Testis (tissue), 2 donors: ENCODE data around the gene AMPD3.

Experiments
- CTCF ChIP-seq, 3 experiments: fragments of 450-650 bp in 2 of 3; fragments of 200-600 bp in 1 of 3; sonication (generic) in 1 of 3; IDR thresholded peaks; one replicate each; pipeline ENCODE4 v1.5.1; 2016 to 2019; ENCODE audit warnings: antibody characterized with exemption in 3 of 3, mild to moderate bottlenecking in 2 of 3, moderate library complexity in 1 of 3
- POLR2A ChIP-seq: fragments of 450-650 bp; IDR thresholded peaks from one replicate; pipeline ENCODE4 v1.6.1; 2017; ENCODE audit warnings: antibody characterized with exemption, mild to moderate bottlenecking, moderate library complexity

GRCh38 chr11:10477690-10478046 lies 22.6 kb downstream of the AMPD3 start:
- no peak for TF ChIP-seq POLR2A
- no peak for TF ChIP-seq CTCF (IDR thresholded peaks at IDR 0.05)
